GM23338 (cell line): ENCODE measurements around the gene TOMM40L. TPM values are rescaled to one million over a fixed set of nuclear protein-coding genes. Genes with fewer than 3 reads are reported as not detected.

Experiments used
- ATAC-seq: fragments of 200-7000 bp; cut with Tn5 transposase; 3 replicates; pipeline ENCODE4 v1.9.1; 2020
- DNase-seq: peaks from one replicate; pipeline ENCODE4 v3.0.0-alpha.2; 2015; ENCODE audit warnings: low spot score
- H2AFZ ChIP-seq: fragments of 200-600 bp; sonication (generic); 2 replicates; pipeline ENCODE4 v1.8.0; 2016; ENCODE audit warnings: antibody characterized with exemption, mild to moderate bottlenecking, moderate library complexity
- H3F3A ChIP-seq: fragments of 200-600 bp; sonication (generic); replicated peaks from 2 replicates; pipeline ENCODE4 v1.8.0; 2017; ENCODE audit warnings: antibody characterized with exemption, mixed run types, low read depth
- H3K27ac ChIP-seq: fragments of 200-600 bp; sonication (generic); 2 replicates; pipeline ENCODE4 v1.6.1; 2016; ENCODE audit warnings: low read depth
- H3K27me3 ChIP-seq: fragments of 200-600 bp; sonication (generic); 2 replicates; pipeline ENCODE4 v1.8.0; 2016; ENCODE audit warnings: mild to moderate bottlenecking, mixed run types, moderate library complexity; ENCODE audit not compliant: insufficient read depth
- H3K36me3 ChIP-seq: fragments of 200-600 bp; sonication (generic); 2 replicates; pipeline ENCODE4 v1.8.0; 2016; ENCODE audit warnings: mild to moderate bottlenecking; ENCODE audit not compliant: insufficient read depth
- H3K4me1 ChIP-seq: fragments of 200-600 bp; sonication (generic); 2 replicates; pipeline ENCODE4 v1.8.0; 2016; ENCODE audit warnings: mild to moderate bottlenecking, moderate library complexity; ENCODE audit not compliant: insufficient read depth
- H3K4me2 ChIP-seq: fragments of 200-600 bp; sonication (generic); 2 replicates; pipeline ENCODE4 v1.7.1; 2017; ENCODE audit warnings: mixed run types
- H3K4me3 ChIP-seq: fragments of 200-600 bp; sonication (generic); 2 replicates; pipeline ENCODE4 v1.6.1; 2016; ENCODE audit warnings: mixed run types
- H3K79me2 ChIP-seq: fragments of 200-600 bp; sonication (generic); replicated peaks from 2 replicates; pipeline ENCODE4 v1.8.0; 2017; ENCODE audit warnings: mild to moderate bottlenecking; ENCODE audit not compliant: insufficient read depth
- H3K9me2 ChIP-seq: fragments of 200-600 bp; sonication (generic); 2 replicates; pipeline ENCODE4 v1.8.0; 2017; ENCODE audit not compliant: insufficient read depth
- H4K20me1 ChIP-seq: fragments of 200-600 bp; sonication (generic); replicated peaks from 2 replicates; pipeline ENCODE4 v1.8.0; 2017; ENCODE audit warnings: mild to moderate bottlenecking; ENCODE audit not compliant: insufficient read depth
- H3K27ac Mint-ChIP-seq: 2 replicates; pipeline ENCODE4 v1.8.0; 2020; ENCODE audit warnings: inconsistent platforms, mild to moderate bottlenecking, moderate library complexity, mixed read lengths
- H3K27me3 Mint-ChIP-seq: 3 replicates; pipeline ENCODE4 v1.8.0; 2022; ENCODE audit warnings: low read depth, mild to moderate bottlenecking, moderate library complexity, mixed read lengths, inconsistent platforms; ENCODE audit not compliant: insufficient read depth, poor library complexity
- H3K36me3 Mint-ChIP-seq: 3 replicates; pipeline ENCODE4 v1.8.0; 2021; ENCODE audit warnings: low read depth, mild to moderate bottlenecking, inconsistent platforms, moderate library complexity, mixed read lengths
- H3K4me1 Mint-ChIP-seq: 3 replicates; pipeline ENCODE4 v1.8.0; 2020; ENCODE audit warnings: mild to moderate bottlenecking, inconsistent platforms, mixed read lengths
- H3K4me3 Mint-ChIP-seq: 3 replicates; pipeline ENCODE4 v1.8.0; 2021; ENCODE audit warnings: moderate library complexity, mild to moderate bottlenecking, inconsistent platforms, mixed read lengths
- H3K9me3 Mint-ChIP-seq: 3 replicates; pipeline ENCODE4 v1.8.0; 2020; ENCODE audit warnings: moderate library complexity, mild to moderate bottlenecking, inconsistent platforms, mixed read lengths
- CREB1 ChIP-seq: fragments of 250-450 bp; sonication (Bioruptor Pico); IDR thresholded peaks from 2 replicates; pipeline ENCODE4 v1.5.0; 2020; ENCODE audit warnings: low read depth, mild to moderate bottlenecking, moderate library complexity
- EZH2 ChIP-seq: fragments of 200-600 bp; sonication (generic); IDR thresholded peaks from one replicate; pipeline ENCODE4 v1.8.0; 2017; ENCODE audit warnings: antibody characterized with exemption, mild to moderate bottlenecking, low read depth; ENCODE audit not compliant: unreplicated experiment
- JUNB ChIP-seq: IDR thresholded peaks from one replicate; pipeline ENCODE4 v1.6.1; 2016; ENCODE audit warnings: antibody characterized with exemption; ENCODE audit not compliant: unreplicated experiment
- NANOG ChIP-seq: IDR thresholded peaks from 2 replicates; pipeline ENCODE4 v1.6.1; 2016; ENCODE audit warnings: antibody characterized with exemption, borderline replicate concordance
- POLR2AphosphoS5 ChIP-seq: IDR thresholded peaks from 2 replicates; pipeline ENCODE4 v1.6.1; 2016; ENCODE audit warnings: antibody characterized with exemption, low read depth
- ZNF114 ChIP-seq: fragments of 250-450 bp; sonication (Bioruptor Pico); IDR thresholded peaks from 2 replicates; pipeline ENCODE4 v1.5.0; 2020; ENCODE audit warnings: mild to moderate bottlenecking, moderate library complexity
- ZNF331 ChIP-seq: fragments of 250-450 bp; sonication (Bioruptor Pico); IDR thresholded peaks from 2 replicates; pipeline ENCODE4 v1.5.0; 2020; ENCODE audit warnings: low read depth, mild to moderate bottlenecking, moderate library complexity
- polyA plus RNA-seq: library from polyadenylated mRNA; unstranded; fragments of >200 nt; fragmentation: Nextera tagmentation; extraction: Ambion mirVana; gene quantifications from 2 replicates; pipeline ENCODE4 v1.2.1, GENCODE V29; 2016
- total RNA-seq: library from RNA; depleted of rRNA; stranded (reverse); fragments of >200 nt; shearing (Covaris generic); gene quantifications from 2 replicates; pipeline ENCODE4 v1.2.3, GENCODE V29; 2014
- TF ChIP-seq, protein P1 (sequence below): fragments of 250-450 bp; sonication (Bioruptor Pico); IDR thresholded peaks from 2 replicates; pipeline ENCODE4 v1.5.0; 2020; ENCODE audit warnings: mild to moderate bottlenecking, moderate library complexity
- TF ChIP-seq, protein P2 (sequence below): IDR thresholded peaks from 2 replicates; pipeline ENCODE4 v1.6.1; 2016; ENCODE audit warnings: antibody characterized with exemption
- TF ChIP-seq, protein P3 (sequence below), 2 experiments: fragments of 200-600 bp in 1 of 2; sonication (generic) in 1 of 2; conservative IDR thresholded peaks; 2 replicates each; pipeline versions ENCODE4 v1.5.1 to v1.6.1; 2016 to 2017; ENCODE audit warnings: antibody characterized with exemption in 2 of 2, low read depth in 2 of 2, mild to moderate bottlenecking in 2 of 2, moderate library complexity in 1 of 2
- TF ChIP-seq, protein P4 (sequence below): IDR thresholded peaks from one replicate; pipeline ENCODE4 v1.6.1; 2018; ENCODE audit warnings: antibody characterized with exemption; ENCODE audit not compliant: unreplicated experiment

Gene TOMM40L
- total and polyA plus RNA-seq, 2 experiments from 2014 or later, result 6.8 to 12.9 TPM

DNA sequence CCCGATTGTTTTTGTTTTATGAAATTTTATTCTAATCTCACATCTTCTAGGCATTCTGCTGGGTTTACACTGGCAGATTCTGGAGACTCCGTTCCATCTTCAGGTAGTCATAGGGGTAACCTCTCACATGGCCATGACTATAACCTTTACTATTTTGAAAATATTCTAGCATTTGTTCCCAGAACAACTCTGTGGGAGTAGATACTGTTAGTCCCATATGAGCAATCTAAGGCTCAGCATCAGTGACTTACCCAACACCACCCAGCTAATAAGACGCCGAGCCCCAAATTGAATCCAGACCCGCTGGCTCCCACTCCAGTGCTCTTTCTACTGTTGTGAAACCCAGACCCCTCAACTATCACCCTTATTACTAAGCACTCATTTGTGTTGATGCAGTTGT is 36.8 kb upstream of the TOMM40L start:
- Histone ChIP-seq H4K20me1 (no peaks in the 10 kb centered on the region), H3K27ac (no peak overlapping the region), H3K4me3 (no peak overlapping the region), H3K27me3 (no peaks in the 10 kb centered on the region), H3K9me2 (no peaks in the 10 kb centered on the region), H3K79me2 (no peaks in the 10 kb centered on the region), H3F3A (0 out of 2 replicates have a peak, but pooled peaks cover 3% of the 10 kb centered on the region), H2AFZ (no peak overlapping the region), H3K4me2 (no peak overlapping the region), H3K4me1 (peaks cover 2% of the 10 kb centered on the region; the same call in 1 of the 2 replicates), H3K36me3 (no peaks in the 10 kb centered on the region)
- peaks cover 5% of the 10 kb centered on the region for H3K27me3 Mint-ChIP-seq
- ATAC-seq, result no peak
- no peaks in the 10 kb centered on the region for H3K9me3 Mint-ChIP-seq
- no peak overlapping the region for H3K27ac Mint-ChIP-seq
- peaks cover 14% of the 10 kb centered on the region for H3K4me1 Mint-ChIP-seq
- H3K36me3 Mint-ChIP-seq, result peaks cover 11% of the 10 kb centered on the region; the same call in 2 of the 3 replicates
- TF ChIP-seq EZH2 (no peak), CREB1 (CRISPR knock-in tag) (no peak), ZNF114 (CRISPR knock-in tag) (no peak), NANOG (no peak), ZNF331 (no peak), POLR2AphosphoS5 (no peak), JUNB (no peak)
- TF ChIP-seq, protein P1, sequence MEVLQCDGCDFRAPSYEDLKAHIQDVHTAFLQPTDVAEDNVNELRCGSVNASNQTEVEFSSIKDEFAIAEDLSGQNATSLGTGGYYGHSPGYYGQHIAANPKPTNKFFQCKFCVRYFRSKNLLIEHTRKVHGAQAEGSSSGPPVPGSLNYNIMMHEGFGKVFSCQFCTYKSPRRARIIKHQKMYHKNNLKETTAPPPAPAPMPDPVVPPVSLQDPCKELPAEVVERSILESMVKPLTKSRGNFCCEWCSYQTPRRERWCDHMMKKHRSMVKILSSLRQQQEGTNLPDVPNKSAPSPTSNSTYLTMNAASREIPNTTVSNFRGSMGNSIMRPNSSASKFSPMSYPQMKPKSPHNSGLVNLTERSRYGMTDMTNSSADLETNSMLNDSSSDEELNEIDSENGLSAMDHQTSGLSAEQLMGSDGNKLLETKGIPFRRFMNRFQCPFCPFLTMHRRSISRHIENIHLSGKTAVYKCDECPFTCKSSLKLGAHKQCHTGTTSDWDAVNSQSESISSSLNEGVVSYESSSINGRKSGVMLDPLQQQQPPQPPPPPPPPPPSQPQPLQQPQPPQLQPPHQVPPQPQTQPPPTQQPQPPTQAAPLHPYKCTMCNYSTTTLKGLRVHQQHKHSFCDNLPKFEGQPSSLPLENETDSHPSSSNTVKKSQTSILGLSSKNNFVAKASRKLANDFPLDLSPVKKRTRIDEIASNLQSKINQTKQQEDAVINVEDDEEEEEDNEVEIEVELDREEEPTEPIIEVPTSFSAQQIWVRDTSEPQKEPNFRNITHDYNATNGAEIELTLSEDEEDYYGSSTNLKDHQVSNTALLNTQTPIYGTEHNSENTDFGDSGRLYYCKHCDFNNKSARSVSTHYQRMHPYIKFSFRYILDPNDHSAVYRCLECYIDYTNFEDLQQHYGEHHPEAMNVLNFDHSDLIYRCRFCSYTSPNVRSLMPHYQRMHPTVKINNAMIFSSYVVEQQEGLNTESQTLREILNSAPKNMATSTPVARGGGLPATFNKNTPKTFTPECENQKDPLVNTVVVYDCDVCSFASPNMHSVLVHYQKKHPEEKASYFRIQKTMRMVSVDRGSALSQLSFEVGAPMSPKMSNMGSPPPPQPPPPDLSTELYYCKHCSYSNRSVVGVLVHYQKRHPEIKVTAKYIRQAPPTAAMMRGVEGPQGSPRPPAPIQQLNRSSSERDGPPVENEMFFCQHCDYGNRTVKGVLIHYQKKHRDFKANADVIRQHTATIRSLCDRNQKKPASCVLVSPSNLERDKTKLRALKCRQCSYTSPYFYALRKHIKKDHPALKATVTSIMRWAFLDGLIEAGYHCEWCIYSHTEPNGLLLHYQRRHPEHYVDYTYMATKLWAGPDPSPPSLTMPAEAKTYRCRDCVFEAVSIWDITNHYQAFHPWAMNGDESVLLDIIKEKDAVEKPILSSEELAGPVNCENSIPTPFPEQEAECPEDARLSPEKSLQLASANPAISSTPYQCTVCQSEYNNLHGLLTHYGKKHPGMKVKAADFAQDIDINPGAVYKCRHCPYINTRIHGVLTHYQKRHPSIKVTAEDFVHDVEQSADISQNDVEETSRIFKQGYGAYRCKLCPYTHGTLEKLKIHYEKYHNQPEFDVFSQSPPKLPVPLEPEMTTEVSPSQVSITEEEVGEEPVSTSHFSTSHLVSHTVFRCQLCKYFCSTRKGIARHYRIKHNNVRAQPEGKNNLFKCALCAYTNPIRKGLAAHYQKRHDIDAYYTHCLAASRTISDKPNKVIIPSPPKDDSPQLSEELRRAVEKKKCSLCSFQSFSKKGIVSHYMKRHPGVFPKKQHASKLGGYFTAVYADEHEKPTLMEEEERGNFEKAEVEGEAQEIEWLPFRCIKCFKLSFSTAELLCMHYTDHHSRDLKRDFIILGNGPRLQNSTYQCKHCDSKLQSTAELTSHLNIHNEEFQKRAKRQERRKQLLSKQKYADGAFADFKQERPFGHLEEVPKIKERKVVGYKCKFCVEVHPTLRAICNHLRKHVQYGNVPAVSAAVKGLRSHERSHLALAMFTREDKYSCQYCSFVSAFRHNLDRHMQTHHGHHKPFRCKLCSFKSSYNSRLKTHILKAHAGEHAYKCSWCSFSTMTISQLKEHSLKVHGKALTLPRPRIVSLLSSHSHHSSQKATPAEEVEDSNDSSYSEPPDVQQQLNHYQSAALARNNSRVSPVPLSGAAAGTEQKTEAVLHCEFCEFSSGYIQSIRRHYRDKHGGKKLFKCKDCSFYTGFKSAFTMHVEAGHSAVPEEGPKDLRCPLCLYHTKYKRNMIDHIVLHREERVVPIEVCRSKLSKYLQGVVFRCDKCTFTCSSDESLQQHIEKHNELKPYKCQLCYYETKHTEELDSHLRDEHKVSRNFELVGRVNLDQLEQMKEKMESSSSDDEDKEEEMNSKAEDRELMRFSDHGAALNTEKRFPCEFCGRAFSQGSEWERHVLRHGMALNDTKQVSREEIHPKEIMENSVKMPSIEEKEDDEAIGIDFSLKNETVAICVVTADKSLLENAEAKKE, result no peak
- TF ChIP-seq, protein P2, sequence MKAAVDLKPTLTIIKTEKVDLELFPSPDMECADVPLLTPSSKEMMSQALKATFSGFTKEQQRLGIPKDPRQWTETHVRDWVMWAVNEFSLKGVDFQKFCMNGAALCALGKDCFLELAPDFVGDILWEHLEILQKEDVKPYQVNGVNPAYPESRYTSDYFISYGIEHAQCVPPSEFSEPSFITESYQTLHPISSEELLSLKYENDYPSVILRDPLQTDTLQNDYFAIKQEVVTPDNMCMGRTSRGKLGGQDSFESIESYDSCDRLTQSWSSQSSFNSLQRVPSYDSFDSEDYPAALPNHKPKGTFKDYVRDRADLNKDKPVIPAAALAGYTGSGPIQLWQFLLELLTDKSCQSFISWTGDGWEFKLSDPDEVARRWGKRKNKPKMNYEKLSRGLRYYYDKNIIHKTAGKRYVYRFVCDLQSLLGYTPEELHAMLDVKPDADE, result no peak
- TF ChIP-seq, protein P3, sequence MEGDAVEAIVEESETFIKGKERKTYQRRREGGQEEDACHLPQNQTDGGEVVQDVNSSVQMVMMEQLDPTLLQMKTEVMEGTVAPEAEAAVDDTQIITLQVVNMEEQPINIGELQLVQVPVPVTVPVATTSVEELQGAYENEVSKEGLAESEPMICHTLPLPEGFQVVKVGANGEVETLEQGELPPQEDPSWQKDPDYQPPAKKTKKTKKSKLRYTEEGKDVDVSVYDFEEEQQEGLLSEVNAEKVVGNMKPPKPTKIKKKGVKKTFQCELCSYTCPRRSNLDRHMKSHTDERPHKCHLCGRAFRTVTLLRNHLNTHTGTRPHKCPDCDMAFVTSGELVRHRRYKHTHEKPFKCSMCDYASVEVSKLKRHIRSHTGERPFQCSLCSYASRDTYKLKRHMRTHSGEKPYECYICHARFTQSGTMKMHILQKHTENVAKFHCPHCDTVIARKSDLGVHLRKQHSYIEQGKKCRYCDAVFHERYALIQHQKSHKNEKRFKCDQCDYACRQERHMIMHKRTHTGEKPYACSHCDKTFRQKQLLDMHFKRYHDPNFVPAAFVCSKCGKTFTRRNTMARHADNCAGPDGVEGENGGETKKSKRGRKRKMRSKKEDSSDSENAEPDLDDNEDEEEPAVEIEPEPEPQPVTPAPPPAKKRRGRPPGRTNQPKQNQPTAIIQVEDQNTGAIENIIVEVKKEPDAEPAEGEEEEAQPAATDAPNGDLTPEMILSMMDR (conservative IDR thresholded peaks at IDR 0.05; ENCODE audit: low read depth in 2 of 2), result no peak
- TF ChIP-seq, protein P4, sequence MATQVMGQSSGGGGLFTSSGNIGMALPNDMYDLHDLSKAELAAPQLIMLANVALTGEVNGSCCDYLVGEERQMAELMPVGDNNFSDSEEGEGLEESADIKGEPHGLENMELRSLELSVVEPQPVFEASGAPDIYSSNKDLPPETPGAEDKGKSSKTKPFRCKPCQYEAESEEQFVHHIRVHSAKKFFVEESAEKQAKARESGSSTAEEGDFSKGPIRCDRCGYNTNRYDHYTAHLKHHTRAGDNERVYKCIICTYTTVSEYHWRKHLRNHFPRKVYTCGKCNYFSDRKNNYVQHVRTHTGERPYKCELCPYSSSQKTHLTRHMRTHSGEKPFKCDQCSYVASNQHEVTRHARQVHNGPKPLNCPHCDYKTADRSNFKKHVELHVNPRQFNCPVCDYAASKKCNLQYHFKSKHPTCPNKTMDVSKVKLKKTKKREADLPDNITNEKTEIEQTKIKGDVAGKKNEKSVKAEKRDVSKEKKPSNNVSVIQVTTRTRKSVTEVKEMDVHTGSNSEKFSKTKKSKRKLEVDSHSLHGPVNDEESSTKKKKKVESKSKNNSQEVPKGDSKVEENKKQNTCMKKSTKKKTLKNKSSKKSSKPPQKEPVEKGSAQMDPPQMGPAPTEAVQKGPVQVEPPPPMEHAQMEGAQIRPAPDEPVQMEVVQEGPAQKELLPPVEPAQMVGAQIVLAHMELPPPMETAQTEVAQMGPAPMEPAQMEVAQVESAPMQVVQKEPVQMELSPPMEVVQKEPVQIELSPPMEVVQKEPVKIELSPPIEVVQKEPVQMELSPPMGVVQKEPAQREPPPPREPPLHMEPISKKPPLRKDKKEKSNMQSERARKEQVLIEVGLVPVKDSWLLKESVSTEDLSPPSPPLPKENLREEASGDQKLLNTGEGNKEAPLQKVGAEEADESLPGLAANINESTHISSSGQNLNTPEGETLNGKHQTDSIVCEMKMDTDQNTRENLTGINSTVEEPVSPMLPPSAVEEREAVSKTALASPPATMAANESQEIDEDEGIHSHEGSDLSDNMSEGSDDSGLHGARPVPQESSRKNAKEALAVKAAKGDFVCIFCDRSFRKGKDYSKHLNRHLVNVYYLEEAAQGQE, result no peak
- DNase-seq, result no peak
- H3K4me3 Mint-ChIP-seq, result no peak overlapping the region
